Mucosa of descending colon (tissue), 3 donors: ENCODE results near the gene EIF4E. TPM values are rescaled to one million over a fixed set of nuclear protein-coding genes. Genes with fewer than 3 reads are reported as not detected.
A peak's percentile ranks its signal among the peaks of the same experiment; 100 is the strongest.

Source experiments
- ATAC-seq: fragments of 200-7000 bp; cut with Tn5 transposase; one replicate; pipeline ENCODE4 v1.9.1; 2020; ENCODE audit warnings: mild to moderate bottlenecking, moderate library complexity
- DNase-seq, 3 donors: peaks; one replicate each; pipeline ENCODE4 v3.0.0-alpha.2; 2020
- H3K36me3 ChIP-seq: fragments of 200-600 bp; one replicate; pipeline ENCODE4 v1.8.0; 2021; ENCODE audit warnings: low read depth, mild to moderate bottlenecking
- H3K4me1 ChIP-seq: fragments of 200-600 bp; one replicate; pipeline ENCODE4 v1.8.0; 2021; ENCODE audit warnings: low read depth, mild to moderate bottlenecking
- H3K4me3 ChIP-seq: fragments of 200-600 bp; one replicate; pipeline ENCODE4 v1.8.0; 2021; ENCODE audit warnings: mild to moderate bottlenecking
- H3K9me3 ChIP-seq: fragments of 200-600 bp; one replicate; pipeline ENCODE4 v1.8.0; 2021; ENCODE audit warnings: mild to moderate bottlenecking
- intact Hi-C, 2 donors: fragments of 100-400 bp; cut with DNase I in 1 of 2; cut with micrococcal nuclease in 1 of 2; formaldehyde crosslinking; loops; one replicate each; pipeline versions ENCODE4 v1.11.0 to v1.11.1; 2022; cut with DNase I, micrococcal nuclease
- total RNA-seq, 3 donors: library from RNA; stranded (reverse); fragmentation: NEBNext Ultra II Directional in 2 of 3; extraction: Animal tissue kit (Norgen Biotek cat#: 25700) in 2 of 3; gene quantifications; one replicate each; pipeline versions ENCODE4 v1.2.1 to v1.2.4, GENCODE V29; 2021 to 2023
- TF ChIP-seq, protein P1 (sequence below): fragments of 200-600 bp; IDR thresholded peaks from one replicate; pipeline ENCODE4 v1.8.0; 2022; ENCODE audit warnings: antibody characterized with exemption, mild to moderate bottlenecking
- donor health status: DM: no; HTN: no; CAD: no; lungs with moderate emphysema.
- donor health status: DM: no; HTN: no; CAD: no.
- donor health status: DM: no; HTN: yes; CAD: no.

EIF4E gene
- total RNA-seq, 3 donors from 2014 or later: 66.7 to 87.6 (median 81.0) TPM

DNA sequence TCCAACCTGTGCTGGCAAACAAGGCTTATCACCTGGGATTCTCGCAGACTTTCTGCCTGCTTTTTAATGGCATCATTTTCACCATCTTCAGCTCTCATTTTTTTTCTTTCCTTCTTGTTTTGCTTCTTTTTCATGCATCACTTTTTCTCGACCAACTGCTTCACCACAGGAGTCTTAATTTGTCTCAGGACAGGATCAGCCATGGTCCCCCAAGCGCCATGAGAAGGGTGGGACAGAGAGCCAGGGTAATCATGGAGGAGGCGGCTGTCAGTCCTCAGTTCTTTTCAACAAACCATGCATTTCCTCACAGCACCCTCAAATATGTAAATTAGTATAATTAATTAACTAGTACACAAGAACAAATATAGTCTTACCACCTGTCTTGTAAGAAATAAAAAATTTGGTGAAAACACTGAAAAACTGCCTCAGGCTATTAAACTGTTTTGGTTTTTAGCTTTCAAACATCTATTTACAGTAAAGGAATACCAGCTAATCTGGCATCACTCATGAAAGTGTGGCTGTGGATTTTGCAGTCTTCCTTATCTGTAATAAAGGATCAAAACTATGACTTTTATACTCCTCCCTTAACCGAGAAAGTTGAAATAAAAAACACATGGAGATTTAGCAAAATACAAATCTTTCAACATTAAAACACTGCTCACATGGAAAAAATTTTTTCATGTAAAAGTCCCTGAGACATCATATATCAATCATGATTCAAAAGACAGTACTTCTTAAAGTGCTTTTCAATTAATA is 19.1 kb downstream of the EIF4E start:
- TF ChIP-seq, protein P1, sequence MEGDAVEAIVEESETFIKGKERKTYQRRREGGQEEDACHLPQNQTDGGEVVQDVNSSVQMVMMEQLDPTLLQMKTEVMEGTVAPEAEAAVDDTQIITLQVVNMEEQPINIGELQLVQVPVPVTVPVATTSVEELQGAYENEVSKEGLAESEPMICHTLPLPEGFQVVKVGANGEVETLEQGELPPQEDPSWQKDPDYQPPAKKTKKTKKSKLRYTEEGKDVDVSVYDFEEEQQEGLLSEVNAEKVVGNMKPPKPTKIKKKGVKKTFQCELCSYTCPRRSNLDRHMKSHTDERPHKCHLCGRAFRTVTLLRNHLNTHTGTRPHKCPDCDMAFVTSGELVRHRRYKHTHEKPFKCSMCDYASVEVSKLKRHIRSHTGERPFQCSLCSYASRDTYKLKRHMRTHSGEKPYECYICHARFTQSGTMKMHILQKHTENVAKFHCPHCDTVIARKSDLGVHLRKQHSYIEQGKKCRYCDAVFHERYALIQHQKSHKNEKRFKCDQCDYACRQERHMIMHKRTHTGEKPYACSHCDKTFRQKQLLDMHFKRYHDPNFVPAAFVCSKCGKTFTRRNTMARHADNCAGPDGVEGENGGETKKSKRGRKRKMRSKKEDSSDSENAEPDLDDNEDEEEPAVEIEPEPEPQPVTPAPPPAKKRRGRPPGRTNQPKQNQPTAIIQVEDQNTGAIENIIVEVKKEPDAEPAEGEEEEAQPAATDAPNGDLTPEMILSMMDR: no peak
- ATAC-seq (no peak), DNase-seq (no peak)
- no peaks in the 10 kb centered on the region for H3K36me3 ChIP-seq
- peaks cover 9% of the 10 kb centered on the region for H3K4me1 ChIP-seq
- no peak overlapping the region for H3K4me3 ChIP-seq
- intact Hi-C loops: no loop called here
- H3K9me3 ChIP-seq: no peaks in the 10 kb centered on the region

DNA sequence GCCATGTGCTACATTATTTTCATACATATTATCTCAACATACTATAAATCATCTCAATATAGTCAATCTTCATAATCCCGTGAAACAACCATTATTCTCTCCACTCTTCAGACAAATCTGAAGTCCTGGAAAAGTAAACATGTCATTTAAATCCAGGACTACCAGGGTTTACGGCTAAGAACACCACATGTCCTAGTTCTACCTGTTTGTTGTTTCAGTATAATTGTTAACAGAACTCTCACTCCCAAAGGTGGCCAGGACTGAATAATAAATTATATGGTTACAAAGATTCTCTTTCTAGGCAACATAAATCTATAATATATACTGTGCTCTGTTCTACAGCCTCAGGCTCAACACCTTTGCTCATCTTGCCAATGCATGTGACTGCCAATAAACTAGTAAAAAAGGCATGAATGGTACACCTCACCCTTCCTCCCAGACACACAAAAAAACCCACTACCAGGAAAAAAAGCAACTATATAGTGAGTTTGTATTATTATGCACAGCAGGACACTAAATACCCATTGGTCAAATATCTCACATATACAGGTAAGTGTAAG is 20.1 kb downstream of the EIF4E start:
- Histone ChIP-seq H3K4me1 (peaks cover 7% of the 10 kb centered on the region), H3K4me3 (no peak overlapping the region), H3K36me3 (no peaks in the 10 kb centered on the region), H3K9me3 (no peaks in the 10 kb centered on the region)
- intact Hi-C loops: no loop called here
- ATAC-seq (peak; percentile 70), DNase-seq (no peak)
- TF ChIP-seq, protein P1: no peak

DNA sequence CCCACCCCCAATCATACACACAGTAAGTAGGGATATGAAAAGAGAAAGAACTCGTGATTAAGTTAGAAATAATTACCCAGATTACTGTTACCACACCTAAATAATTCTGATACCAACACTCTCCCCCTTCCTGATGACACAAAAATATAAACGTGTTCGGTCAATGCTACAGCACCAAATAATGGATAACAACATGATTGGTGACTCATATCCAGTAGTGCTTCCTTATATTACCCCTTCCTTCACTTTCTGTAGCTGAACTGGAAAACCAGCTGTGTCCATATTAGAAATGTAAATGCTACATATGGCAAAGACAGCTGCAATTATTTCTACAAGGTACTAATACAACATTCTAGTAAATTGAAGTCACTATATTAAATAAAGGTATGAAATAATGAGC is 20.8 kb downstream of the EIF4E start:
- peaks cover 7% of the 10 kb centered on the region for H3K4me1 ChIP-seq
- peak; percentile 76 for ATAC-seq
- intact Hi-C loops: no loop called here
- H3K9me3 ChIP-seq: no peaks in the 10 kb centered on the region
- H3K36me3 ChIP-seq: no peaks in the 10 kb centered on the region
- no peak overlapping the region for H3K4me3 ChIP-seq
- DNase-seq: no peak
- TF ChIP-seq, protein P1: no peak

DNA sequence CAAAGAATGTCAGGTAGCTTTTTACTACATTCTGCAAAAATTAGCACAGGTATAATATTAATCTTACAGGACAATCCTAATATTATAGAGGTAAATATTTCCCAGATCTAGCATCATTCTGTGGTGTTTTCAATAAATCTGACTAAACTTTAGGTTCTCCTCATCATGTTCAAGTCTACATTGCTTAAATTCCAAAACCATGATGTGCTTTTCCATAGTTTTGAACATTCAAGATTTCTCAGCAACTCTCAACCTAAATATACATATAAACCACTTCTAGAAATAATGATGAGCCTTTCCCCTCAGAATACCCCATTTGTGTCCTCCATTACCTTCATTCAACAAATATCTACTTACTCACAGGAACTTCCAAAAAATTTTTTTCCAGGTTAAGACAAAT is 23.1 kb downstream of the EIF4E start:
- Histone ChIP-seq H3K4me1 (peaks cover 7% of the 10 kb centered on the region), H3K9me3 (no peaks in the 10 kb centered on the region), H3K36me3 (no peaks in the 10 kb centered on the region), H3K4me3 (no peak overlapping the region)
- intact Hi-C loops: no loop called here
- DNase-seq (no peak), ATAC-seq (no peak)
- TF ChIP-seq, protein P1: no peak

DNA sequence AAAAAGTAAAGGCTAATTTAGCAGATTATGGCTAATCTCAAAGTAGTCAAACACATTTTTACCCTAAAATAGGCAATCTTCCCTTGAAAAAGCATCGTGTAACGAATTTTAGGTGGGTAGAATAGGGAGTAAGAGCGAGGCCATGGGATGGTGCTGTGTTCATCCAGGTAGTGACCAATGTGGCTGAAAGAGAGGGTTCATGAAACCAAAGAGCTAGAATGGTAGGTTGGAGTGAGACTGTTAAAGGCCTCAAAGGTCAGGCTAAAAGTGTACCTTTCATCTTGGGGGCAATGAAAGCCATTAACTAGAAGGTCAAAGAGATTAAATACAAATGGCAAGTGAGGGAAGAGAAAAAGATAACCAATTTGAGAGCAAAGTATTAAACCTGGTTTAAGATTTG is 23.6 kb downstream of the EIF4E start:
- intact Hi-C loops: no loop called here
- peaks cover 7% of the 10 kb centered on the region for H3K4me1 ChIP-seq
- ATAC-seq (no peak), DNase-seq (no peak)
- H3K4me3 ChIP-seq: no peak overlapping the region
- no peaks in the 10 kb centered on the region for H3K36me3 ChIP-seq
- TF ChIP-seq, protein P1: no peak
- H3K9me3 ChIP-seq: no peaks in the 10 kb centered on the region
